Measurements from ENCODE around the gene HECW1.

DNA sequence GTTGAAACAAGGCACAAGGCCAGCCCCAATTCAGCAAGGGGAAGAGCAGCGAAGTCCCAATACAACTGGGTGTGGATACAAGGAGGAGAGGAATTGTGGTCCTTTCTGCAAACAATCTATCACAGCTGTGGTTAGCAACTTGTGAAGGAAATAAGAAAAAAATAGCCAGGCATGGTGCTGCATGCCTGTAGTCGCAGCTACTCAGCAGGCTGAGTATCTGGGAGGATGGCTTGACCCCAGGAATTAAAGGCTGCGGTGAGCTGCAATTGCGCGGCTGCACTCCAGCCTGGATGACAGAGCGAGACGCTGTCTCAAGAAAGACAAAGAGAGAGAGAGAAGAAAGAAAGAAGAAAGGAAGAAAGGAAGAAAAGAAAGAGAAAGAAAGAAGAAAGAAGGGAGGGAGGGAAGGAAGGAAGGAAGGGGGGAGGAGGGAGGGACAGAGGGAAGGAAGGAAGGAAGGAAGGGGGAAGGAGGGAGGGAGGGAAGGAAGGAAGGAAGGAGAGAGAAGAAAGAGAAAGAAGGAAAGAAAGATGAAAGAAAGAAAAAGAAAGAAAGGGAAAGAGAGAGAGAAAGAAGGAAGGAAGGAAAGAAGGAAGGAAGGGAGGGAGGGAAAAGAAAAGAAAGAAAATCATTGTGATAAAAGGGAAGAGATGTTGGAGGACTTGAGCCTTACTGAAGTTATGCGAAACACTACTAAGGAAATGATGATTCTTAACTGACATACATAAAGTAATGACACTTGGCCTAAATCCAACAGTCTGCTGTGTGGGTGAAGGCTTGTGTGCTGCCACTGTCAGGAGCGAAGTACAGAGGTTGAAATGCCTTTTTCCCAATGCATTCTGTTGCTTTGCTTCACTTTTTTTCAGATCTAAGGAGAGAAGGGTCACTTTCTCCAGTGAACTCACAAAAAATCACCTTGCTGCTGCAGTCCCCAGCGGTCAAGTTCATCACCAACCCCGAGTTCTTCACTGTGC lies 353.4 kb downstream of the HECW1 start:
- TF ChIP-seq, protein P1, sequence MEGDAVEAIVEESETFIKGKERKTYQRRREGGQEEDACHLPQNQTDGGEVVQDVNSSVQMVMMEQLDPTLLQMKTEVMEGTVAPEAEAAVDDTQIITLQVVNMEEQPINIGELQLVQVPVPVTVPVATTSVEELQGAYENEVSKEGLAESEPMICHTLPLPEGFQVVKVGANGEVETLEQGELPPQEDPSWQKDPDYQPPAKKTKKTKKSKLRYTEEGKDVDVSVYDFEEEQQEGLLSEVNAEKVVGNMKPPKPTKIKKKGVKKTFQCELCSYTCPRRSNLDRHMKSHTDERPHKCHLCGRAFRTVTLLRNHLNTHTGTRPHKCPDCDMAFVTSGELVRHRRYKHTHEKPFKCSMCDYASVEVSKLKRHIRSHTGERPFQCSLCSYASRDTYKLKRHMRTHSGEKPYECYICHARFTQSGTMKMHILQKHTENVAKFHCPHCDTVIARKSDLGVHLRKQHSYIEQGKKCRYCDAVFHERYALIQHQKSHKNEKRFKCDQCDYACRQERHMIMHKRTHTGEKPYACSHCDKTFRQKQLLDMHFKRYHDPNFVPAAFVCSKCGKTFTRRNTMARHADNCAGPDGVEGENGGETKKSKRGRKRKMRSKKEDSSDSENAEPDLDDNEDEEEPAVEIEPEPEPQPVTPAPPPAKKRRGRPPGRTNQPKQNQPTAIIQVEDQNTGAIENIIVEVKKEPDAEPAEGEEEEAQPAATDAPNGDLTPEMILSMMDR (IDR thresholded peaks at IDR 0.05) = no peak
- no peak for TF ChIP-seq POLR2A (IDR thresholded peaks at IDR 0.05)
